IMR-90 (cell line): ENCODE data around the gene MON2. TPM values are rescaled to one million over a fixed set of nuclear protein-coding genes. Genes with fewer than 3 reads are reported as not detected.

Experiments used
- ATAC-seq: fragments of 200-7000 bp; cut with Tn5 transposase; 2 replicates; pipeline ENCODE4 v1.9.1; 2020; ENCODE audit warnings: low read depth, mild to moderate bottlenecking, moderate library complexity
- BruUV-seq: library from RNA; stranded (reverse); fragments of 400-500 nt; replicated peaks from 2 replicates; lab custom pipeline; 2021; lab: Mats Ljungman, UMichigan
- CTCF ChIA-PET: fragments of 300-600 bp; formaldehyde crosslinking; extraction: SDS; loops from one replicate; lab custom pipeline; 2021; ENCODE audit warnings: antibody characterized with exemption; lab: Yijun Ruan, JAX
- POLR2A ChIA-PET: fragments of 300-600 bp; sonication (Branson Sonifier 250); formaldehyde crosslinking; loops from one replicate; lab custom pipeline; 2022; ENCODE audit warnings: antibody characterized with exemption; ENCODE audit not compliant: unreplicated experiment; lab: Charles Lee
- DNase-seq: peaks from one replicate; pipeline ENCODE4 v3.0.0; 2013
- H2AFZ ChIP-seq: replicated peaks from 2 replicates; pipeline ENCODE3; 2013; ENCODE audit warnings: low read length, mild to moderate bottlenecking; ENCODE audit not compliant: poor library complexity
- H2AK5ac ChIP-seq: 2 replicates; pipeline ENCODE4 v1.6.1; 2013; ENCODE audit warnings: low read depth, low read length, inconsistent platforms
- H2AK9ac ChIP-seq: replicated peaks from 2 replicates; pipeline ENCODE3; 2013; ENCODE audit warnings: mild to moderate bottlenecking, low read depth, low read length, moderate library complexity; ENCODE audit not compliant: poor library complexity
- H2BK120ac ChIP-seq: 2 replicates; pipeline ENCODE4 v1.6.1; 2013; ENCODE audit warnings: low read depth, low read length, inconsistent platforms
- H2BK15ac ChIP-seq: 3 replicates; pipeline ENCODE4 v1.6.1; 2013; ENCODE audit warnings: low read depth, low read length, inconsistent platforms
- H2BK20ac ChIP-seq: 2 replicates; pipeline ENCODE4 v1.6.1; 2013; ENCODE audit warnings: low read depth, mild to moderate bottlenecking, inconsistent platforms, low read length, moderate library complexity
- H2BK5ac ChIP-seq: 2 replicates; pipeline ENCODE4 v1.6.1; 2013; ENCODE audit warnings: mild to moderate bottlenecking, low read depth, low read length, inconsistent platforms; ENCODE audit not compliant: poor library complexity, severe bottlenecking
- H3K14ac ChIP-seq: replicated peaks from 2 replicates; pipeline ENCODE4 v1.6.1; 2013; ENCODE audit warnings: low read depth, low read length, inconsistent platforms
- H3K18ac ChIP-seq: 2 replicates; pipeline ENCODE4 v1.6.1; 2013; ENCODE audit warnings: low read depth, low read length, control low read depth
- H3K23ac ChIP-seq: 2 replicates; pipeline ENCODE4 v1.6.1; 2013; ENCODE audit warnings: low read depth, low read length, inconsistent platforms
- H3K27ac ChIP-seq: 2 replicates; pipeline ENCODE4 v1.5.1; 2013; ENCODE audit warnings: mild to moderate bottlenecking, control low read depth, low read length; ENCODE audit not compliant: insufficient read depth
- H3K27me3 ChIP-seq: 2 replicates; pipeline ENCODE4 v1.6.1; 2013; ENCODE audit warnings: low read length; ENCODE audit not compliant: control insufficient read depth, insufficient read depth
- H3K36me3 ChIP-seq: 2 replicates; pipeline ENCODE4 v1.6.1; 2013; ENCODE audit warnings: low read length, mixed read lengths; ENCODE audit not compliant: control insufficient read depth, insufficient read depth
- H3K4ac ChIP-seq: 2 replicates; pipeline ENCODE4 v1.6.1; 2013; ENCODE audit warnings: low read depth, low read length, inconsistent platforms
- H3K4me1 ChIP-seq: 2 replicates; pipeline ENCODE4 v1.6.1; 2013; ENCODE audit warnings: low read length, mixed read lengths; ENCODE audit not compliant: control insufficient read depth, insufficient read depth
- H3K4me2 ChIP-seq: 2 replicates; pipeline ENCODE4 v1.6.1; 2013; ENCODE audit warnings: low read depth, mild to moderate bottlenecking, control low read depth, low read length, moderate library complexity
- H3K4me3 ChIP-seq: 2 replicates; pipeline ENCODE4 v1.5.1; 2013; ENCODE audit warnings: low read depth, mild to moderate bottlenecking, control low read depth, low read length, moderate library complexity; ENCODE audit not compliant: insufficient read depth
- H3K56ac ChIP-seq: 2 replicates; pipeline ENCODE4 v1.6.1; 2013; ENCODE audit warnings: low read length, inconsistent platforms; ENCODE audit not compliant: insufficient read depth; ENCODE audit errors: extremely low read depth
- H3K79me1 ChIP-seq, 2 experiments: 2 replicates each; pipeline ENCODE4 v1.6.1; 2013; ENCODE audit warnings: low read length in 2 of 2, inconsistent platforms in 1 of 2, low read depth in 1 of 2
- H3K9ac ChIP-seq: 2 replicates; pipeline ENCODE4 v1.6.1; 2013; ENCODE audit warnings: low read depth, low read length, control low read depth
- H3K9me1 ChIP-seq: 2 replicates; pipeline ENCODE4 v1.6.1; 2013; ENCODE audit warnings: low read length, inconsistent platforms; ENCODE audit not compliant: insufficient read depth
- H3K9me3 ChIP-seq: 2 replicates; pipeline ENCODE4 v1.6.1; 2013; ENCODE audit warnings: low read length; ENCODE audit not compliant: control insufficient read depth, insufficient read depth
- H4K20me1 ChIP-seq: 2 replicates; pipeline ENCODE4 v1.6.1; 2013; ENCODE audit warnings: low read length, inconsistent platforms; ENCODE audit not compliant: insufficient read depth
- H4K5ac ChIP-seq: 2 replicates; pipeline ENCODE4 v1.6.1; 2013; ENCODE audit warnings: mild to moderate bottlenecking, low read depth, low read length, control low read depth
- H4K8ac ChIP-seq, 2 experiments: 2 replicates each; pipeline ENCODE4 v1.6.1; 2013; ENCODE audit warnings: low read depth in 2 of 2, low read length in 2 of 2, control low read depth in 1 of 2, inconsistent platforms in 1 of 2
- H4K91ac ChIP-seq: 2 replicates; pipeline ENCODE4 v1.6.1; 2013; ENCODE audit warnings: low read depth, low read length, inconsistent platforms; ENCODE audit not compliant: insufficient read depth
- BHLHE40 ChIP-seq: fragments of 150-350 bp; IDR thresholded peaks from 2 replicates; pipeline ENCODE4 v1.6.1; 2016; ENCODE audit warnings: mild to moderate bottlenecking, low read depth, low read length
- CEBPB ChIP-seq: IDR thresholded peaks from 2 replicates; pipeline ENCODE4 v1.6.1; 2012; ENCODE audit warnings: low read depth, low read length, improper control_type of control experiment
- CHD1 ChIP-seq: IDR thresholded peaks from 2 replicates; pipeline ENCODE4 v1.6.1; 2012; ENCODE audit warnings: low read depth, low read length, improper control_type of control experiment
- CTCF ChIP-seq: conservative IDR thresholded peaks from 2 replicates; pipeline ENCODE4 v1.5.1; 2012; ENCODE audit warnings: mild to moderate bottlenecking, low read depth, low read length, improper control_type of control experiment
- ELK1 ChIP-seq: fragments of 150-350 bp; IDR thresholded peaks from 2 replicates; pipeline ENCODE4 v1.6.1; 2016; ENCODE audit warnings: low read depth, mild to moderate bottlenecking, low read length, moderate library complexity, borderline replicate concordance
- FOS ChIP-seq: fragments of 150-350 bp; IDR thresholded peaks from 2 replicates; pipeline ENCODE4 v1.6.1; 2016; ENCODE audit warnings: low read depth, low read length
- MAFK ChIP-seq: IDR thresholded peaks from 2 replicates; pipeline ENCODE4 v1.6.1; 2012; ENCODE audit warnings: low read depth, low read length, improper control_type of control experiment
- MXI1 ChIP-seq: IDR thresholded peaks from 2 replicates; pipeline ENCODE4 v1.6.1; 2012; ENCODE audit warnings: low read depth, mild to moderate bottlenecking, low read length, moderate library complexity, borderline replicate concordance
- POLR2A ChIP-seq: IDR thresholded peaks from 2 replicates; pipeline ENCODE4 v1.6.1; 2012; ENCODE audit warnings: mild to moderate bottlenecking, low read depth, low read length
- RAD21 ChIP-seq: IDR thresholded peaks from 2 replicates; pipeline ENCODE4 v1.6.1; 2012; ENCODE audit warnings: low read length, improper control_type of control experiment
- RCOR1 ChIP-seq: IDR thresholded peaks from 2 replicates; pipeline ENCODE4 v1.6.1; 2012; ENCODE audit warnings: mild to moderate bottlenecking, low read length, improper control_type of control experiment; ENCODE audit not compliant: insufficient replicate concordance
- RFX5 ChIP-seq: IDR thresholded peaks from 2 replicates; pipeline ENCODE4 v1.8.0; 2012; ENCODE audit warnings: low read depth, mild to moderate bottlenecking, low read length, moderate library complexity
- USF2 ChIP-seq: fragments of 150-350 bp; IDR thresholded peaks from 2 replicates; pipeline ENCODE4 v1.6.1; 2017; ENCODE audit warnings: mild to moderate bottlenecking, antibody characterized with exemption, low read length, low read depth
- WGBS, 2 experiments: methylation state at CpG; one replicate each; pipeline versions ENCODE4 v1.1.5 to v1.1.7; 2013; ENCODE audit warnings: missing lambda C conversion rate in 2 of 2; ENCODE audit not compliant: insufficient read length in 1 of 2; ENCODE audit errors: extremely low coverage in 2 of 2; 5-methylcytosine and 5-hydroxymethylcytosine counted together
- dilution Hi-C: fragments of 300-500 bp; cut with HindIII; formaldehyde crosslinking; loops from one replicate; pipeline ENCODE4 v1.14.3; 2018; ENCODE audit warnings: low sequenced_read_pairs; ENCODE audit not compliant: unreplicated experiment
- in situ Hi-C: fragments of 300-500 bp; cut with MboI; formaldehyde crosslinking; loops from 3 replicates; pipeline ENCODE4 v1.14.3; 2019; ENCODE audit warnings: low sequenced_read_pairs, inconsistent platforms, mixed read lengths
- intact Hi-C: fragments of 100-400 bp; cut with micrococcal nuclease; formaldehyde crosslinking; loops from 2 replicates; pipeline ENCODE4 v1.10.0; 2022
- polyA plus RNA-seq, 3 experiments: library from polyadenylated mRNA; depleted of rRNA; stranded (reverse); fragments of >200 nt; gene quantifications; 2 replicates each; pipeline ENCODE4 v1.2.3, GENCODE V29; 2012; ENCODE audit warnings: low replicate concordance in 1 of 3
- total RNA-seq: library from RNA; depleted of rRNA; stranded (reverse); fragments of >200 nt; gene quantifications from 2 replicates; pipeline ENCODE4 v1.2.3, GENCODE V29; 2012

MON2 gene
- total and polyA plus RNA-seq, 2 of the 4 experiments (the other 2 are of a cell fraction) = 13.2 to 39.3 TPM

GRCh38 chr12:62602255-62603060, 135.8 kb downstream of the MON2 start:
- dilution Hi-C loops (no loop called here), intact Hi-C loops (loop anchor here (1.0 to 10.0 kb wide), 4 partner anchors 165 to 462 kb away; no protein-coding TSS in a partner anchor), in situ Hi-C loops (no loop called here)
- H4K8ac ChIP-seq = peak overlapping the region; percentile 97 to 98
- H4K5ac ChIP-seq = peak overlapping the region; percentile 96
- peak overlapping the region; percentile 100 for H4K91ac ChIP-seq
- H3K27ac ChIP-seq = peak overlapping the region; percentile 99
- H2AK9ac ChIP-seq = peak overlapping the region; percentile 99
- H2BK20ac ChIP-seq = peak overlapping the region; percentile 84
- WGBS, 2 experiments = 0% methylated on average over 34 of the region's 66 CpGs; no CpG with 5 or more reads in 1 of the 2 experiments
- peak overlapping the region; percentile 98 for H2AFZ ChIP-seq
- no TSS peak for BruUV-seq
- no peaks in the 10 kb centered on the region for H3K9me3 ChIP-seq
- DNase-seq = peak; percentile 90
- peak overlapping the region; percentile 100 for H3K14ac ChIP-seq
- peak overlapping the region; percentile 95 for H3K9ac ChIP-seq
- peak overlapping the region; percentile 99 for H3K23ac ChIP-seq
- no peaks in the 10 kb centered on the region for H3K36me3 ChIP-seq
- peak overlapping the region; percentile 98 for H2BK5ac ChIP-seq
- no peaks in the 10 kb centered on the region; the same call in 1 of the 2 replicates for H3K4me1 ChIP-seq
- H3K9me1 ChIP-seq = no peaks in the 10 kb centered on the region
- peak overlapping the region; percentile 97 for H3K4me3 ChIP-seq
- H3K56ac ChIP-seq = peak overlapping the region; percentile 100
- peak overlapping the region; percentile 100 for H3K4ac ChIP-seq
- peaks cover 5 to 18% of the 10 kb centered on the region in 2 experiments; a peak in 3 of 4 replicates for H3K79me1 ChIP-seq
- no peaks in the 10 kb centered on the region for H3K27me3 ChIP-seq
- H2BK15ac ChIP-seq = peak overlapping the region; percentile 99; the same call in 2 of the 3 replicates
- peaks cover 12% of the 10 kb centered on the region; the same call in 1 of the 2 replicates for H4K20me1 ChIP-seq
- ChIA-PET CTCF (interaction anchor here (0.5 to 1.7 kb wide), 8 partner anchors 21 to 202 kb away, joined by 3 to 8 read pairs (median 3); no protein-coding TSS in a partner anchor), POLR2A (interaction anchor here (0.8 kb wide), 1 partner anchor 192 kb away, joined by 3 read pairs; no protein-coding TSS in a partner anchor)
- H3K18ac ChIP-seq = peak overlapping the region; percentile 99
- peak overlapping the region; percentile 99 for H2BK120ac ChIP-seq
- H3K4me2 ChIP-seq = peak overlapping the region; percentile 71
- H2AK5ac ChIP-seq = peak overlapping the region; percentile 81
- ATAC-seq = peak; percentile 77
- peak; percentile 68 for TF ChIP-seq CEBPB
- no peak for TF ChIP-seq FOS
- no peak; the same call in 1 of the 2 replicates for TF ChIP-seq RAD21
- TF ChIP-seq MAFK = 0 out of 2 replicates have a peak, but pooled peaks have one; percentile 2
- TF ChIP-seq USF2 = peak; percentile 95
- TF ChIP-seq CTCF = no peak
- peak; percentile 59; the same call in 1 of the 2 replicates for TF ChIP-seq BHLHE40
- TF ChIP-seq RFX5 = no peak
- no peak for TF ChIP-seq RCOR1
- peak; percentile 87 for TF ChIP-seq POLR2A
- peak; percentile 94 for TF ChIP-seq MXI1
- TF ChIP-seq CHD1 = no peak
- no peak for TF ChIP-seq ELK1
